ENCODE measurements around the gene VANGL2.

VANGL2 gene

GRCh38 chr1:160427625-160428024 lies 27.3 kb downstream of the VANGL2 start:
- TF ChIP-seq, protein P1, sequence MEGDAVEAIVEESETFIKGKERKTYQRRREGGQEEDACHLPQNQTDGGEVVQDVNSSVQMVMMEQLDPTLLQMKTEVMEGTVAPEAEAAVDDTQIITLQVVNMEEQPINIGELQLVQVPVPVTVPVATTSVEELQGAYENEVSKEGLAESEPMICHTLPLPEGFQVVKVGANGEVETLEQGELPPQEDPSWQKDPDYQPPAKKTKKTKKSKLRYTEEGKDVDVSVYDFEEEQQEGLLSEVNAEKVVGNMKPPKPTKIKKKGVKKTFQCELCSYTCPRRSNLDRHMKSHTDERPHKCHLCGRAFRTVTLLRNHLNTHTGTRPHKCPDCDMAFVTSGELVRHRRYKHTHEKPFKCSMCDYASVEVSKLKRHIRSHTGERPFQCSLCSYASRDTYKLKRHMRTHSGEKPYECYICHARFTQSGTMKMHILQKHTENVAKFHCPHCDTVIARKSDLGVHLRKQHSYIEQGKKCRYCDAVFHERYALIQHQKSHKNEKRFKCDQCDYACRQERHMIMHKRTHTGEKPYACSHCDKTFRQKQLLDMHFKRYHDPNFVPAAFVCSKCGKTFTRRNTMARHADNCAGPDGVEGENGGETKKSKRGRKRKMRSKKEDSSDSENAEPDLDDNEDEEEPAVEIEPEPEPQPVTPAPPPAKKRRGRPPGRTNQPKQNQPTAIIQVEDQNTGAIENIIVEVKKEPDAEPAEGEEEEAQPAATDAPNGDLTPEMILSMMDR (conservative IDR thresholded peaks at IDR 0.05) = no peak

DNA sequence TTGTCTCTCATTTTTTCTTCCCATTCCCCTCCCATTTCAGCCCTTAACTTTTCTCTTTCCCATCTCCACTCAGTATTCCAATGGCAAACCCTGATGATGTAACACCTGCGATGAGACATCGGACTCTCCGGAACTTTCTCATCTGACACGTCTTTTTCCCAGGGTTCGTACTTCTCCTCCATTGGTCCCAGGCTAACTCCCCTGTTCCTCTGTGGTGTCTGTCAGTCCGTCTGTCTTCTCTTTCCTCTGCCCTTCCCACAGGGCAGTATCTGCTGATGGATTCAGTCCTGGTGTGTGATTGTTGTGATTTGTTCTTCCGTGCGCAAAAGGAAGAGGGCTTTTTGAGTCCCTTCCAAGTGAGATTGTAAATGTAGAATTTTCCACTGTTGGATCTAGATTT lies 27.7 kb downstream of the VANGL2 start:
- TF ChIP-seq, protein P1 (conservative IDR thresholded peaks at IDR 0.05) = no peak
- H3K27ac ChIP-seq = no peak overlapping the region

More at GRCh38 chr1:160427625-160428024, 27.3 kb downstream of the VANGL2 start:
- no peak overlapping the region for H3K27ac ChIP-seq

- TF ChIP-seq, protein P1 (conservative IDR thresholded peaks at IDR 0.05) = peak; percentile 76
- H3K27ac ChIP-seq = no peak overlapping the region
Measured at GRCh38 chr1:160428655-160429054, 28.3 kb downstream of the VANGL2 start.

DNA sequence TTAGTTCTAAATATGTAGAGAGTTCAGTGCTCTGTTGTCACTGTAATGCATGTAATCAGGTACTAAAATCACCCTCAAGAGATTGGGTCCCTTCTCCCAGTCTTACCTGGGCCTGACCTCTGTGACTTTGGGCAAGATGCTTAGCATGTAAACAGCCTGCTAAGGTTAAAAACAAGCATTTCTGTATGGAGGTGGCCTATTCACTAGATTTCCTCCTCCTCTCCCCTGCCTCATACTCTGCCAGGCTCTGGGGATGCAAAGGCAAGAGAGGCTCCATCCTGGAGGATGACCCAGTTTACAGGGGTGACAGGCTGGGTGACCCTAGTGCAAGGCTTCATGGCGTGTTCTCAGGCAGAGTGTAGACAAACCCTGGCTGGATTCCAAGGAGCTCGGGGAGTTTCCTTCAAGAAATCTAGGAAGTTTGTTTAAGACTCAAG lies 28.8 kb downstream of the VANGL2 start:
- TF ChIP-seq, protein P1 (conservative IDR thresholded peaks at IDR 0.05) = no peak
- no peak overlapping the region for H3K27ac ChIP-seq

GRCh38 chr1:160429702-160430535 lies 29.6 kb downstream of the VANGL2 start:
- no peak overlapping the region for H3K27ac ChIP-seq
- TF ChIP-seq, protein P1 (conservative IDR thresholded peaks at IDR 0.05) = no peak

GRCh38 chr1:160431006-160431405 lies 30.6 kb downstream of the VANGL2 start:
- TF ChIP-seq, protein P1 (conservative IDR thresholded peaks at IDR 0.05) = no peak
- H3K27ac ChIP-seq = no peak overlapping the region

GRCh38 chr1:160431571-160431970 lies 31.2 kb downstream of the VANGL2 start:
- no peak overlapping the region for H3K27ac ChIP-seq
- TF ChIP-seq, protein P1 (conservative IDR thresholded peaks at IDR 0.05) = no peak
